ENCODE results near the gene ZBTB18. TPM values are rescaled to one million over a fixed set of nuclear protein-coding genes. Genes with fewer than 3 reads are reported as not detected.
A peak's percentile ranks its signal among the peaks of the same experiment; 100 is the strongest.

Gene ZBTB18
- total RNA-seq, 2 experiments from 2014 or later: 57.2 to 59.9 TPM

- ChIA-PET CTCF (interaction anchor here (0.7 to 3.5 kb wide), 2 partner anchors 25 to 163 kb away, joined by 3 to 14 read pairs; no protein-coding TSS in a partner anchor), POLR2A (interaction anchor here (0.8 to 13.3 kb wide), 3 partner anchors 10 to 26 kb away, joined by 4 to 283 read pairs (median 5); no protein-coding TSS in a partner anchor)
- ATAC-seq (ENCODE audit: poor library complexity) (no peak), DNase-seq (peak in 5 of 14 experiments; percentile 13 to 48 (median 27))
- intact Hi-C loops (cut with DNase I, micrococcal nuclease): loop anchor here (2.0 to 10.0 kb wide), 3 partner anchors 23 to 795 kb away; partner anchors contain the start of genes CEP170 (in 1 of the 2) and SDCCAG8 (in 1 of the 2)
- peaks cover 25% of the 10 kb centered on the region for H3K4me1 ChIP-seq (ENCODE audit: insufficient read depth, low read length)
- peak overlapping the region; percentile 74 to 87 for H3K27ac ChIP-seq (ENCODE audit: low read depth in 1 of 2, low read length in 2 of 2)
- no peak overlapping the region for H3K4me3 Mint-ChIP-seq
- H3K36me3 Mint-ChIP-seq (ENCODE audit: low read depth): peaks cover 30% of the 10 kb centered on the region
- H3K27me3 Mint-ChIP-seq: no peaks in the 10 kb centered on the region
- peaks cover 24% of the 10 kb centered on the region for H3K4me1 Mint-ChIP-seq (ENCODE audit: low read depth)
- H3K9me3 Mint-ChIP-seq: no peaks in the 10 kb centered on the region
- no peaks in the 10 kb centered on the region for H3K9me3 ChIP-seq (ENCODE audit: control insufficient read depth in 1 of 2, insufficient read depth in 1 of 2, low read length in 2 of 2)
- H3K27me3 ChIP-seq (ENCODE audit: control insufficient read depth in 1 of 2, insufficient read depth in 2 of 2, low read length in 2 of 2): no peaks in the 10 kb centered on the region
- TF ChIP-seq, protein P1, sequence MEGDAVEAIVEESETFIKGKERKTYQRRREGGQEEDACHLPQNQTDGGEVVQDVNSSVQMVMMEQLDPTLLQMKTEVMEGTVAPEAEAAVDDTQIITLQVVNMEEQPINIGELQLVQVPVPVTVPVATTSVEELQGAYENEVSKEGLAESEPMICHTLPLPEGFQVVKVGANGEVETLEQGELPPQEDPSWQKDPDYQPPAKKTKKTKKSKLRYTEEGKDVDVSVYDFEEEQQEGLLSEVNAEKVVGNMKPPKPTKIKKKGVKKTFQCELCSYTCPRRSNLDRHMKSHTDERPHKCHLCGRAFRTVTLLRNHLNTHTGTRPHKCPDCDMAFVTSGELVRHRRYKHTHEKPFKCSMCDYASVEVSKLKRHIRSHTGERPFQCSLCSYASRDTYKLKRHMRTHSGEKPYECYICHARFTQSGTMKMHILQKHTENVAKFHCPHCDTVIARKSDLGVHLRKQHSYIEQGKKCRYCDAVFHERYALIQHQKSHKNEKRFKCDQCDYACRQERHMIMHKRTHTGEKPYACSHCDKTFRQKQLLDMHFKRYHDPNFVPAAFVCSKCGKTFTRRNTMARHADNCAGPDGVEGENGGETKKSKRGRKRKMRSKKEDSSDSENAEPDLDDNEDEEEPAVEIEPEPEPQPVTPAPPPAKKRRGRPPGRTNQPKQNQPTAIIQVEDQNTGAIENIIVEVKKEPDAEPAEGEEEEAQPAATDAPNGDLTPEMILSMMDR (IDR thresholded peaks at IDR 0.05): no peak
- H3K36me3 ChIP-seq (ENCODE audit: insufficient read depth, low read length): peaks cover 17% of the 10 kb centered on the region
- peak overlapping the region; percentile 89 for H3K4me3 ChIP-seq (ENCODE audit: low read length)
- H3K27ac Mint-ChIP-seq: no peak overlapping the region
These were observed 859 bp upstream of the ZBTB18 start for GRCh38 chr1:244050014-244050834.

DNA sequence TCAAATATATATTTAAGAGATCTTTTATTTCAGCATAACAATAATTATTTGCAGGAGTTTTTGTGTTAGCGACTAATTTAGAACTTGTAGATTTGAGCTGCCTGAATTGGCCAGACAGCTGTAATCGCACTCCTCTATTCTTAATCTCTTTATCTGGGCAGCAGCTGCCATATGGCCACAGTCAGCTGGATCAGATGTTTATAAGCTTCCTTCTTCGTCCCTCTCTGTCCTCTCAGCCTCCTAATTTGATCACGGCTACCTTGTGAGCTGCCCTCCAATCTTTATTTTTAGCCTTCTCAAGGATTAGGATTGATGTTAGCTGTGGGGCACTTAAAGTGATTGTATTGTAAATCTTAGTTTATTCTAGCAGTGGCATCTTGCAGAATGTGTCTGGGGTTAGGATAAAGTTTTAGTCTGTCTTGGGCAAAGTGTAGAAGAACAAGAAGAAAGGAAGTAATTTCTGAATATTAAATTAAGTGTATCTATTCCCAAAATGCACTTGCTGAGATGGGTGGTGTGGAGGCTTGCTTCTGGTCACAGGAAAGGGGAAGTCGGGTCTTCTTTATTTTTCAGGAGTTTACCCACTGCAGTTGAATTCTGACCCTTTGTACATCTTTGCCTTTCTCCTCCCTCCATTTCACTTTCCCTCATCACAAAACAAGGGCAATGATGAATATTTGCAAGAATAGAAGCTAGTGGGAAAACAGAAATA lies 1.1 kb downstream of the ZBTB18 start:
- no peaks in the 10 kb centered on the region for H3K27me3 ChIP-seq (ENCODE audit: control insufficient read depth in 1 of 2, insufficient read depth in 2 of 2, low read length in 2 of 2)
- ChIA-PET POLR2A (interaction anchor here (1.0 to 13.3 kb wide), 2 partner anchors 7 to 25 kb away, joined by 3 to 283 read pairs; no protein-coding TSS in a partner anchor), CTCF (interaction anchor here (1.2 to 3.5 kb wide), 2 partner anchors 23 to 248 kb away, joined by 4 to 14 read pairs; no protein-coding TSS in a partner anchor)
- Mint-ChIP-seq H3K4me3 (no peak overlapping the region), H3K36me3 (ENCODE audit: low read depth) (peaks cover 48% of the 10 kb centered on the region), H3K4me1 (ENCODE audit: low read depth) (peaks cover 28% of the 10 kb centered on the region), H3K9me3 (no peaks in the 10 kb centered on the region), H3K27ac (no peak overlapping the region), H3K27me3 (no peaks in the 10 kb centered on the region)
- DNase-seq: no peak
- TF ChIP-seq, protein P1 (IDR thresholded peaks at IDR 0.05): no peak
- H3K9me3 ChIP-seq (ENCODE audit: control insufficient read depth in 1 of 2, insufficient read depth in 1 of 2, low read length in 2 of 2): no peaks in the 10 kb centered on the region
- peaks cover 19% of the 10 kb centered on the region for H3K36me3 ChIP-seq (ENCODE audit: insufficient read depth, low read length)
- intact Hi-C loops (cut with DNase I, micrococcal nuclease): loop anchor here (5.0 to 10.0 kb wide), 2 partner anchors 220 to 797 kb away; partner anchors contain the start of genes CEP170 (in 1 of the 2) and SDCCAG8 (in 1 of the 2)
- peaks cover 25% of the 10 kb centered on the region for H3K4me1 ChIP-seq (ENCODE audit: insufficient read depth, low read length)
- H3K27ac ChIP-seq (ENCODE audit: low read depth in 1 of 2, low read length in 2 of 2): no peak overlapping the region
- H3K4me3 ChIP-seq (ENCODE audit: low read length): no peak overlapping the region
- no peak for ATAC-seq (ENCODE audit: poor library complexity)

DNA sequence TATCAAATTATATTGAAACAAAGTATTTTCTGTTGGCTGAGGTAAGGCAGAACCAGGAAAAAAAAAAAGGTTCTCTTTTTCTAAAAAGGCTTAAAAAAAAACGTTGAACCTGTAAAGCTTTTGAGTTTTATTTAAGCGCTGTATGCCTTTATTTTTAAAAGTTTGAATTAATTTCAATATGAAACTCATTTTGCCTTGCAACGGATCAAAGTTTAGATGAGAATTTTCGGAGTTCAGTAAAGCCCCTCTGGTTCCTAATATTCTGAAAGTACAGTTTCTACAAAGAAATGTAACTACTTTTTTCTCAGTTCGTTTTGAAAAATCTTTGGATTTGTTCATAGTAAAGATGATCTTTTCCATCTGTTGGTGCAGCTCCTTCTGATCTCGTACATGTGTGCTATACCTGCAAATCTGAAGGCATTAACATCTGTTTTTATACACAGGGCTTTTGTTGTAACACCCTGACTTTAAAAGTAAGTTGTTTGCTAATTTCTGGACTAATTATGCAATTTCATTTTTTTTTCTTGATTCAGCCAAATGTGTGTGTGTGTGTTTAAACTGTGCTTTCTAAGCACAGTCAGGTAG lies 1.7 kb downstream of the ZBTB18 start:
- ChIA-PET POLR2A (interaction anchor here (1.4 to 13.3 kb wide), 2 partner anchors 24 to 204 kb away, joined by 3 to 283 read pairs; no protein-coding TSS in a partner anchor), CTCF (interaction anchor here (1.2 to 3.5 kb wide), 2 partner anchors 22 to 247 kb away, joined by 4 to 14 read pairs; no protein-coding TSS in a partner anchor)
- Mint-ChIP-seq H3K4me1 (ENCODE audit: low read depth) (peaks cover 29% of the 10 kb centered on the region), H3K27ac (no peak overlapping the region), H3K27me3 (no peaks in the 10 kb centered on the region), H3K36me3 (ENCODE audit: low read depth) (peaks cover 46% of the 10 kb centered on the region), H3K9me3 (no peaks in the 10 kb centered on the region), H3K4me3 (no peak overlapping the region)
- TF ChIP-seq, protein P1 (IDR thresholded peaks at IDR 0.05): no peak
- no peak for ATAC-seq (ENCODE audit: poor library complexity)
- no peak overlapping the region for H3K4me3 ChIP-seq (ENCODE audit: low read length)
- H3K36me3 ChIP-seq (ENCODE audit: insufficient read depth, low read length): peaks cover 19% of the 10 kb centered on the region
- H3K4me1 ChIP-seq (ENCODE audit: insufficient read depth, low read length): peaks cover 25% of the 10 kb centered on the region
- H3K27me3 ChIP-seq (ENCODE audit: control insufficient read depth in 1 of 2, insufficient read depth in 2 of 2, low read length in 2 of 2): no peaks in the 10 kb centered on the region
- H3K9me3 ChIP-seq (ENCODE audit: control insufficient read depth in 1 of 2, insufficient read depth in 1 of 2, low read length in 2 of 2): no peaks in the 10 kb centered on the region
- intact Hi-C loops (cut with DNase I, micrococcal nuclease): loop anchor here (5.0 to 10.0 kb wide), 2 partner anchors 219 to 798 kb away; partner anchors contain the start of genes CEP170 (in 1 of the 2) and SDCCAG8 (in 1 of the 2)
- no peak for DNase-seq
- H3K27ac ChIP-seq (ENCODE audit: low read depth in 1 of 2, low read length in 2 of 2): no peak overlapping the region

Data from CD4-positive, alpha-beta T cell (primary cell).